HFFc6 (cell line): Measurements from ENCODE around the gene NUMB. TPM values are rescaled to one million over a fixed set of nuclear protein-coding genes. Genes with fewer than 3 reads are reported as not detected.
"Not testable (repeated sequence)": the region's sequence is repeated elsewhere in the genome, so short reads cannot be mapped to it uniquely, and the experiment has no call there.

ENCODE experiments used
- DNase-seq: peaks from one replicate; pipeline ENCODE4 v3.0.0-alpha.2; 2018
- H3K27ac Mint-ChIP-seq: 2 replicates; pipeline ENCODE4 v1.8.0; 2020; ENCODE audit warnings: mild to moderate bottlenecking, mixed read lengths
- H3K27me3 Mint-ChIP-seq: 2 replicates; pipeline ENCODE4 v1.8.0; 2021; ENCODE audit warnings: mild to moderate bottlenecking, moderate library complexity, mixed read lengths; ENCODE audit not compliant: insufficient read depth
- H3K36me3 Mint-ChIP-seq: 2 replicates; pipeline ENCODE4 v1.8.0; 2021; ENCODE audit warnings: low read depth, mixed read lengths
- H3K4me1 Mint-ChIP-seq: 2 replicates; pipeline ENCODE4 v1.8.0; 2020; ENCODE audit warnings: low read depth, mixed read lengths
- H3K4me3 Mint-ChIP-seq: 2 replicates; pipeline ENCODE4 v1.8.0; 2020; ENCODE audit warnings: mild to moderate bottlenecking, moderate library complexity, mixed read lengths
- H3K9me3 Mint-ChIP-seq: 2 replicates; pipeline ENCODE4 v1.8.0; 2020; ENCODE audit warnings: mild to moderate bottlenecking, mixed read lengths
- CTCF ChIP-seq: fragments of 200-600 bp; sonication (generic); IDR thresholded peaks from 2 replicates; pipeline ENCODE4 v1.5.0; 2021; ENCODE audit warnings: antibody characterized with exemption, mild to moderate bottlenecking
- total RNA-seq, 6 experiments: library from RNA; stranded (reverse); fragmentation: NEBNext Ultra II Directional; extraction: Animal tissue kit (Norgen Biotek cat#: 25700); gene quantifications; 2 replicates in 1 of 6; 3 replicates in 5 of 6; pipeline ENCODE4 v1.2.3, GENCODE V29; 2021

Gene NUMB
- total RNA-seq, 6 experiments from 2014 or later, result 60.1 to 80.8 (median 71.4) TPM

DNA sequence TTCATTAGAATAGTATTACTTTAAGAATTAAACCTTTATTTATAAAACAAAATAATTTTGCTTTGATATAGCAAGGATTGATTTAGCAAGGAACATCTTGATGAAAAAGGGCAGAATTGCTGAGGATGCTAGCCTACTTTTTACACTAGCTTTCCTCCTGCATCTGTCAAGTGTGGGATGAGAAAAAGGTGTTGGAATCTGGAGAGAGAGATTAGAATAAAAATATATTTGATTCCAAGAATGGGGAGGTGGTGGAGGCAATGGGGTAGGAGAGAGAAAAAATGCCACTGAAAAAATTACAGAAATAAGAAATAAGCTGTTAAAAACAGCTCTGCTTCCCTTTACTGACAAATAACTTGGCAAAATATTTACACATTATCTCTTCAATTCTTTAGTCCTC is 98.9 kb downstream of the NUMB start:
- no peak for DNase-seq
- Mint-ChIP-seq H3K9me3 (no peaks in the 10 kb centered on the region), H3K36me3 (peaks cover 15% of the 10 kb centered on the region; the same call in 1 of the 2 replicates), H3K27ac (no peak overlapping the region), H3K27me3 (peaks cover 2% of the 10 kb centered on the region; the same call in 1 of the 2 replicates), H3K4me1 (peaks cover 7% of the 10 kb centered on the region; the same call in 1 of the 2 replicates), H3K4me3 (no peak overlapping the region)
- TF ChIP-seq CTCF, result no peak

GRCh38 chr14:73358187-73358586 is 100.2 kb downstream of the NUMB start:
- Mint-ChIP-seq H3K36me3 (peaks cover 7% of the 10 kb centered on the region; the same call in 1 of the 2 replicates), H3K27ac (no peak overlapping the region), H3K4me3 (no peak overlapping the region), H3K4me1 (peaks cover 3% of the 10 kb centered on the region; the same call in 1 of the 2 replicates), H3K27me3 (peaks cover 2% of the 10 kb centered on the region; the same call in 1 of the 2 replicates), H3K9me3 (no peaks in the 10 kb centered on the region)
- no peak for TF ChIP-seq CTCF
- no peak for DNase-seq

- H3K27me3 Mint-ChIP-seq, H3K36me3 Mint-ChIP-seq, H3K9me3 Mint-ChIP-seq, H3K4me3 Mint-ChIP-seq, DNase-seq, H3K27ac Mint-ChIP-seq, H3K4me1 Mint-ChIP-seq: not testable (repeated sequence)
These were observed 109.3 kb downstream of the NUMB start for GRCh38 chr14:73349091-73349490.

- Mint-ChIP-seq H3K9me3 (no peaks in the 10 kb centered on the region), H3K27ac (no peak overlapping the region), H3K4me3 (no peak overlapping the region), H3K27me3 (no peaks in the 10 kb centered on the region; the same call in 1 of the 2 replicates), H3K4me1 (no peaks in the 10 kb centered on the region), H3K36me3 (no peaks in the 10 kb centered on the region)
- DNase-seq, result no peak
- no peak for TF ChIP-seq CTCF
These were observed 114.0 kb downstream of the NUMB start for GRCh38 chr14:73344319-73344718.

GRCh38 chr14:73342670-73343069 is 115.7 kb downstream of the NUMB start:
- Mint-ChIP-seq H3K9me3 (no peaks in the 10 kb centered on the region), H3K4me3 (no peak overlapping the region), H3K4me1 (peaks cover 5% of the 10 kb centered on the region; the same call in 1 of the 2 replicates), H3K27ac (no peak overlapping the region), H3K27me3 (no peaks in the 10 kb centered on the region; the same call in 1 of the 2 replicates), H3K36me3 (no peaks in the 10 kb centered on the region)
- no peak for DNase-seq
- TF ChIP-seq CTCF, result no peak

GRCh38 chr14:73339846-73340595 is 118.3 kb downstream of the NUMB start:
- no peaks in the 10 kb centered on the region for H3K9me3 Mint-ChIP-seq

More at GRCh38 chr14:73339846-73340595, 118.3 kb downstream of the NUMB start:
- Mint-ChIP-seq H3K4me3 (no peak overlapping the region), H3K4me1 (peaks cover 22% of the 10 kb centered on the region), H3K36me3 (no peaks in the 10 kb centered on the region), H3K27ac (no peak overlapping the region), H3K27me3 (no peaks in the 10 kb centered on the region; the same call in 1 of the 2 replicates)
- no peak for TF ChIP-seq CTCF
- no peak for DNase-seq
